ENCODE results near the gene RNU1-3. TPM values are rescaled to one million over a fixed set of nuclear protein-coding genes. Genes with fewer than 3 reads are reported as not detected.
"Not testable (repeated sequence)": the region's sequence is repeated elsewhere in the genome, so short reads cannot be mapped to it uniquely, and the experiment has no call there.

The RNU1-3 gene
- total and polyA plus RNA-seq, 2 donors (not counting 1 experiment from before 2014, with no cell fraction given): 3,997 TPM; not detected in 1

DNA sequence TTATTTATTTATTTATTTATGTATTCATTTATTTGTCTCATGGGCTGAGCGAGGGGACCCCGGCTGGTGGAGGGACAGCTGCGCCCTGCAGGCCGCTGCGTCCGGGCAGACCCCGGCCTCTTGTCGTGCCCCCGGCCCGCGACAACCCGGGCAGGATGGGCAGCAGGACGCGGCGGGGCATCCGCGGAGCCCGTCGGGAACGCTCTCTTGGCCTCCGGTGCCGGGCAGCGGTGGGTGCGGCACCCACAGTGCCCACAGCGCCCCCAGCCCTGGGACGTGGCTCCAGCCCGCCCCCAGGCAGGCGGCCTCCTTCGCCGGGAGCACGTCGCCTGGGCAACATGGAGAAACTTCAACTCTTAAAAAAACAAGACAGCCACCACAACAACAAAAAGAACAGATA, 8.5 kb downstream of the RNU1-3 start:
- not testable (repeated sequence) for H3K36me3 ChIP-seq (ENCODE audit: control insufficient read depth, insufficient read depth, low read length); H3K27me3 ChIP-seq (ENCODE audit: control insufficient read depth, insufficient read depth, low read length); H3K9ac ChIP-seq (ENCODE audit: insufficient read depth, low read length); H2AFZ ChIP-seq (ENCODE audit: low read length); H3K9me3 ChIP-seq (ENCODE audit: control insufficient read depth, insufficient read depth, low read depth, low read length); H3K4me1 ChIP-seq (ENCODE audit: control insufficient read depth, extremely low read depth, insufficient read depth, low read length); H3K4me2 ChIP-seq (ENCODE audit: extremely low read depth, insufficient read depth, low read length); H4K20me1 ChIP-seq (ENCODE audit: control insufficient read depth, extremely low read depth, insufficient read depth, low read length); H3K79me2 ChIP-seq (ENCODE audit: control insufficient read depth, insufficient read depth, low read length); DNase-seq (ENCODE audit: low read depth in 2 of 2); H3K27ac ChIP-seq (ENCODE audit: insufficient read depth, low read length); H3K4me3 ChIP-seq (replicated peaks in 1 of 4; ENCODE audit: control extremely low read depth in 1 of 4, insufficient read depth in 1 of 4, low read depth in 3 of 4, low read length in 4 of 4)

GRCh38 chr1:16656981-16657683, 9.6 kb downstream of the RNU1-3 start:
- H3K9ac ChIP-seq (ENCODE audit: insufficient read depth, low read length); H3K4me2 ChIP-seq (ENCODE audit: extremely low read depth, insufficient read depth, low read length); DNase-seq (ENCODE audit: low read depth in 2 of 2); H4K20me1 ChIP-seq (ENCODE audit: control insufficient read depth, extremely low read depth, insufficient read depth, low read length); H3K4me1 ChIP-seq (ENCODE audit: control insufficient read depth, extremely low read depth, insufficient read depth, low read length); H3K79me2 ChIP-seq (ENCODE audit: control insufficient read depth, insufficient read depth, low read length); H3K9me3 ChIP-seq (ENCODE audit: control insufficient read depth, insufficient read depth, low read depth, low read length); H2AFZ ChIP-seq (ENCODE audit: low read length); H3K27me3 ChIP-seq (ENCODE audit: control insufficient read depth, insufficient read depth, low read length); H3K36me3 ChIP-seq (ENCODE audit: control insufficient read depth, insufficient read depth, low read length); H3K4me3 ChIP-seq (replicated peaks in 1 of 4; ENCODE audit: control extremely low read depth in 1 of 4, insufficient read depth in 1 of 4, low read depth in 3 of 4, low read length in 4 of 4); H3K27ac ChIP-seq (ENCODE audit: insufficient read depth, low read length): not testable (repeated sequence)

DNA sequence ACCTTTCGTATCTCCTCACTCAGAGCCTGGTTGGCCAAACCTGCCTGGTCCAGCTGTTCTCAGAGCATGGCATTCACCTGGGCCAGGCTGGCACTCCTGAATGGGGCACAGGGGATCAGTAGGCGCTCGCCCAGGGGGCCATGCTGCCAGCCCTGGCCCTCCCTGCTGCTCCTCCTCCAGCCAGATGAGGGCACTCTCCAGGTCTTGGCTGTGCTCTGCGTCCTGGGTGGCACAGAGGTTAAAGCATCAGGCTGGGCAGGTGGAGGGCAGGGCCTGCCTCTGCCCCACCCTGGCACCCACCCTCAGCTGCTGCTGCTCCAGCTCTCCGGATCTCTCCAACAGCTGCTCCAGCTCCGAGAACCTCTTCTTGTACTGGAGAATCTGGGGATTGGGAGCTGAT, 10.2 kb downstream of the RNU1-3 start:
- not testable (repeated sequence) for H3K9ac ChIP-seq (ENCODE audit: insufficient read depth, low read length); H3K27me3 ChIP-seq (ENCODE audit: control insufficient read depth, insufficient read depth, low read length); H2AFZ ChIP-seq (ENCODE audit: low read length); H3K79me2 ChIP-seq (ENCODE audit: control insufficient read depth, insufficient read depth, low read length); H3K4me1 ChIP-seq (ENCODE audit: control insufficient read depth, extremely low read depth, insufficient read depth, low read length); H3K27ac ChIP-seq (ENCODE audit: insufficient read depth, low read length); H3K9me3 ChIP-seq (ENCODE audit: control insufficient read depth, insufficient read depth, low read depth, low read length); H4K20me1 ChIP-seq (ENCODE audit: control insufficient read depth, extremely low read depth, insufficient read depth, low read length); H3K4me3 ChIP-seq (replicated peaks in 1 of 4; ENCODE audit: control extremely low read depth in 1 of 4, insufficient read depth in 1 of 4, low read depth in 3 of 4, low read length in 4 of 4); DNase-seq (ENCODE audit: low read depth in 2 of 2); H3K36me3 ChIP-seq (ENCODE audit: control insufficient read depth, insufficient read depth, low read length); H3K4me2 ChIP-seq (ENCODE audit: extremely low read depth, insufficient read depth, low read length)

GRCh38 chr1:16651560-16651959, 15.2 kb downstream of the RNU1-3 start:
- H3K4me3 ChIP-seq (replicated peaks in 1 of 4; ENCODE audit: control extremely low read depth in 1 of 4, insufficient read depth in 1 of 4, low read depth in 3 of 4, low read length in 4 of 4); H3K9me3 ChIP-seq (ENCODE audit: control insufficient read depth, insufficient read depth, low read depth, low read length); H3K79me2 ChIP-seq (ENCODE audit: control insufficient read depth, insufficient read depth, low read length); DNase-seq (ENCODE audit: low read depth in 2 of 2); H3K9ac ChIP-seq (ENCODE audit: insufficient read depth, low read length); H3K4me2 ChIP-seq (ENCODE audit: extremely low read depth, insufficient read depth, low read length); H3K27me3 ChIP-seq (ENCODE audit: control insufficient read depth, insufficient read depth, low read length); H4K20me1 ChIP-seq (ENCODE audit: control insufficient read depth, extremely low read depth, insufficient read depth, low read length); H3K4me1 ChIP-seq (ENCODE audit: control insufficient read depth, extremely low read depth, insufficient read depth, low read length); H3K27ac ChIP-seq (ENCODE audit: insufficient read depth, low read length); H2AFZ ChIP-seq (ENCODE audit: low read length); H3K36me3 ChIP-seq (ENCODE audit: control insufficient read depth, insufficient read depth, low read length): not testable (repeated sequence)

- not testable (repeated sequence) for H3K27ac ChIP-seq (ENCODE audit: insufficient read depth, low read length); H4K20me1 ChIP-seq (ENCODE audit: control insufficient read depth, extremely low read depth, insufficient read depth, low read length); H3K79me2 ChIP-seq (ENCODE audit: control insufficient read depth, insufficient read depth, low read length); H3K9me3 ChIP-seq (ENCODE audit: control insufficient read depth, insufficient read depth, low read depth, low read length); DNase-seq (ENCODE audit: low read depth in 2 of 2); H2AFZ ChIP-seq (ENCODE audit: low read length); H3K27me3 ChIP-seq (ENCODE audit: control insufficient read depth, insufficient read depth, low read length); H3K4me2 ChIP-seq (ENCODE audit: extremely low read depth, insufficient read depth, low read length); H3K4me3 ChIP-seq (replicated peaks in 1 of 4; ENCODE audit: control extremely low read depth in 1 of 4, insufficient read depth in 1 of 4, low read depth in 3 of 4, low read length in 4 of 4); H3K36me3 ChIP-seq (ENCODE audit: control insufficient read depth, insufficient read depth, low read length); H3K4me1 ChIP-seq (ENCODE audit: control insufficient read depth, extremely low read depth, insufficient read depth, low read length); H3K9ac ChIP-seq (ENCODE audit: insufficient read depth, low read length)
These were observed 16.8 kb downstream of the RNU1-3 start for GRCh38 chr1:16649960-16650359.

- H3K9ac ChIP-seq (ENCODE audit: insufficient read depth, low read length); H3K36me3 ChIP-seq (ENCODE audit: control insufficient read depth, insufficient read depth, low read length); H3K4me1 ChIP-seq (ENCODE audit: control insufficient read depth, extremely low read depth, insufficient read depth, low read length); H3K9me3 ChIP-seq (ENCODE audit: control insufficient read depth, insufficient read depth, low read depth, low read length); H3K79me2 ChIP-seq (ENCODE audit: control insufficient read depth, insufficient read depth, low read length); H3K4me2 ChIP-seq (ENCODE audit: extremely low read depth, insufficient read depth, low read length); DNase-seq (ENCODE audit: low read depth in 2 of 2); H2AFZ ChIP-seq (ENCODE audit: low read length); H3K27me3 ChIP-seq (ENCODE audit: control insufficient read depth, insufficient read depth, low read length); H3K4me3 ChIP-seq (replicated peaks in 1 of 4; ENCODE audit: control extremely low read depth in 1 of 4, insufficient read depth in 1 of 4, low read depth in 3 of 4, low read length in 4 of 4); H4K20me1 ChIP-seq (ENCODE audit: control insufficient read depth, extremely low read depth, insufficient read depth, low read length); H3K27ac ChIP-seq (ENCODE audit: insufficient read depth, low read length): not testable (repeated sequence)
These were observed 17.4 kb downstream of the RNU1-3 start for GRCh38 chr1:16649390-16649789.

DNA sequence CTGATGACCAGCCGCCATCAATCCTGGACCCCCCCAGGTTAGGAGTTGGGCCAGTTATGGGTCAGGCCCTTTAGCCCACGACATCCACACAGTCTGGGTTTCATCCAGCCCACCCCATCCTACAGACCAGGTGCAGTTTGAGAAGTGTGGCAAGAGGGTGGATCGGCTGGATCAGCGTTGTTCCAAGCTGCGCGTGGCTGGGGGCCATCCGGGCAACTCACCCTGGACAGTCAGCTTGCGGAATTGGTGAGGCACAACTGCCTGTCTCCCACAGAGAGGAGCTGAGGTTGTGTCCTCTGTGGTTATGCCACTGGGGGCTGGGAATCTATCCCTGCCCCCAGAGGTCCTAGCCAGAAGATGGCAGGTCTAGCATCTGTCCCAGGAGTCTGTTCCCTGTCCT, 18.0 kb downstream of the RNU1-3 start:
- H3K4me3 ChIP-seq (replicated peaks in 1 of 4; ENCODE audit: control extremely low read depth in 1 of 4, insufficient read depth in 1 of 4, low read depth in 3 of 4, low read length in 4 of 4); H3K9ac ChIP-seq (ENCODE audit: insufficient read depth, low read length); DNase-seq (ENCODE audit: low read depth in 2 of 2); H3K4me2 ChIP-seq (ENCODE audit: extremely low read depth, insufficient read depth, low read length); H3K4me1 ChIP-seq (ENCODE audit: control insufficient read depth, extremely low read depth, insufficient read depth, low read length); H3K27me3 ChIP-seq (ENCODE audit: control insufficient read depth, insufficient read depth, low read length); H4K20me1 ChIP-seq (ENCODE audit: control insufficient read depth, extremely low read depth, insufficient read depth, low read length); H2AFZ ChIP-seq (ENCODE audit: low read length); H3K27ac ChIP-seq (ENCODE audit: insufficient read depth, low read length); H3K36me3 ChIP-seq (ENCODE audit: control insufficient read depth, insufficient read depth, low read length); H3K79me2 ChIP-seq (ENCODE audit: control insufficient read depth, insufficient read depth, low read length); H3K9me3 ChIP-seq (ENCODE audit: control insufficient read depth, insufficient read depth, low read depth, low read length): not testable (repeated sequence)
